Calu3 (cell line): Measurements from ENCODE around the gene RND3. TPM values are rescaled to one million over a fixed set of nuclear protein-coding genes. Genes with fewer than 3 reads are reported as not detected.

Experiments used
- BruUV-seq: library from RNA; stranded (reverse); fragments of 400-500 nt; replicated peaks from 2 replicates; lab custom pipeline; 2021; lab: Mats Ljungman, UMichigan
- CTCF ChIA-PET: fragments of 300-600 bp; sonication (Branson Sonifier 250); formaldehyde crosslinking; loops from one replicate; lab custom pipeline; 2022; ENCODE audit warnings: antibody characterized with exemption; lab: Charles Lee
- DNase-seq: peaks from one replicate; pipeline ENCODE4 v3.0.0; 2022
- H3K27ac Mint-ChIP-seq: one replicate; pipeline ENCODE4 v1.8.0; 2022; ENCODE audit warnings: mixed read lengths; ENCODE audit not compliant: unreplicated experiment
- H3K27me3 Mint-ChIP-seq: one replicate; pipeline ENCODE4 v1.8.0; 2022; ENCODE audit warnings: mixed read lengths; ENCODE audit not compliant: unreplicated experiment
- H3K36me3 Mint-ChIP-seq: one replicate; pipeline ENCODE4 v1.8.0; 2022; ENCODE audit warnings: mild to moderate bottlenecking, moderate library complexity, mixed read lengths; ENCODE audit not compliant: insufficient read depth, unreplicated experiment
- H3K4me1 Mint-ChIP-seq: one replicate; pipeline ENCODE4 v1.8.0; 2022; ENCODE audit warnings: mild to moderate bottlenecking, low read depth, mixed read lengths; ENCODE audit not compliant: unreplicated experiment
- H3K4me3 Mint-ChIP-seq: one replicate; pipeline ENCODE4 v1.8.0; 2022; ENCODE audit warnings: mild to moderate bottlenecking, low read depth, moderate library complexity, mixed read lengths; ENCODE audit not compliant: unreplicated experiment
- H3K9me3 Mint-ChIP-seq: one replicate; pipeline ENCODE4 v1.8.0; 2022; ENCODE audit warnings: low read depth, mixed read lengths; ENCODE audit not compliant: unreplicated experiment
- intact Hi-C: fragments of 100-400 bp; cut with micrococcal nuclease; formaldehyde crosslinking; loops from one replicate; pipeline ENCODE4 v1.10.0; 2022; ENCODE audit not compliant: unreplicated experiment
- total RNA-seq: library from RNA; stranded (reverse); gene quantifications from 2 replicates; pipeline ENCODE4 v1.2.3, GENCODE V29; 2022
- TF ChIP-seq, protein P1 (sequence below): fragments of 200-600 bp; IDR thresholded peaks from one replicate; pipeline ENCODE4 v1.8.0; 2022; ENCODE audit warnings: antibody characterized with exemption; ENCODE audit not compliant: unreplicated experiment

RND3 gene
- total RNA-seq, 1 experiment from 2014 or later: 118 TPM

DNA sequence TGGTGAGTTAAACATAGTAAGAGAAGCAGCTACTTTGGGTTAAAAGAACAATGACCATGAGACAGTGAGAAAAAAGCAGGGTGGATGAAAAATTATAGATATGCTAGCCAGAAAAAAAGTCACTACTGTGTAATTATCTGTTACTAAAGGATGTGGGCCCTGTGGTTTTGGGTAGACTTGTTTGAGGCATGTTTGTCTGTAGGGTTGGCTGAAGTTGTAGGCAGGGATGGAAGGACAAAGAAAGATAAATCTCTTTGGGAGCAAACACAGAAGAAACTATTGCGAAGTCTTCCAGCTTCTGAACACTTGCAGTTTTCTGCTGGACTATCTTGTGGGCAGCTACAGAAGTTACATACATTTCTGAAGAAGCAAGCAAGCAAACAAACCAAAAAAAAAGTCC is 28.2 kb downstream of the RND3 start:
- no peaks in the 10 kb centered on the region for H3K9me3 Mint-ChIP-seq
- H3K27me3 Mint-ChIP-seq: no peaks in the 10 kb centered on the region
- H3K4me3 Mint-ChIP-seq: no peak overlapping the region
- CTCF ChIA-PET: no interaction called here
- intact Hi-C loops: no loop called here
- H3K27ac Mint-ChIP-seq: no peak overlapping the region
- no peaks in the 10 kb centered on the region for H3K36me3 Mint-ChIP-seq
- TF ChIP-seq, protein P1, sequence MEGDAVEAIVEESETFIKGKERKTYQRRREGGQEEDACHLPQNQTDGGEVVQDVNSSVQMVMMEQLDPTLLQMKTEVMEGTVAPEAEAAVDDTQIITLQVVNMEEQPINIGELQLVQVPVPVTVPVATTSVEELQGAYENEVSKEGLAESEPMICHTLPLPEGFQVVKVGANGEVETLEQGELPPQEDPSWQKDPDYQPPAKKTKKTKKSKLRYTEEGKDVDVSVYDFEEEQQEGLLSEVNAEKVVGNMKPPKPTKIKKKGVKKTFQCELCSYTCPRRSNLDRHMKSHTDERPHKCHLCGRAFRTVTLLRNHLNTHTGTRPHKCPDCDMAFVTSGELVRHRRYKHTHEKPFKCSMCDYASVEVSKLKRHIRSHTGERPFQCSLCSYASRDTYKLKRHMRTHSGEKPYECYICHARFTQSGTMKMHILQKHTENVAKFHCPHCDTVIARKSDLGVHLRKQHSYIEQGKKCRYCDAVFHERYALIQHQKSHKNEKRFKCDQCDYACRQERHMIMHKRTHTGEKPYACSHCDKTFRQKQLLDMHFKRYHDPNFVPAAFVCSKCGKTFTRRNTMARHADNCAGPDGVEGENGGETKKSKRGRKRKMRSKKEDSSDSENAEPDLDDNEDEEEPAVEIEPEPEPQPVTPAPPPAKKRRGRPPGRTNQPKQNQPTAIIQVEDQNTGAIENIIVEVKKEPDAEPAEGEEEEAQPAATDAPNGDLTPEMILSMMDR: no peak
- DNase-seq: no peak
- peaks cover under 1% of the 10 kb centered on the region for H3K4me1 Mint-ChIP-seq
- BruUV-seq: no TSS peak

DNA sequence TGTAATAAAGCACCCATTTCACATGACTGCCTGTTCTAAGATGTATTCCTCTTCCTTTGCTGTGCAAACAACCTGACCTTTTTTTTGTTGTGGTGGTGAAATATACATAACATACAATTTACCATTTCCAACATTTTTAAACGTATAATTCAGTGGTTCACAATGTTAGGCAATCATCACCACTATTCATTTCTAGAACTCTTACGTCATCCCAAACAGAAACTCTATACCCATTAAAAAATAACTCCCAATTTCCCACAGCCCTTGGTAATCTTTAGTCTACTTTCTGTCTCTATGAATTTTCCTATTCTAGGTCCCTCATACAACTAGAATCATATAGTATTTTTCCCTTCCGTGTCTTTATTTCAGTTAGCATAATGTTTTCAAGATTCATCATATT is 36.7 kb downstream of the RND3 start:
- no TSS peak for BruUV-seq
- TF ChIP-seq, protein P1: no peak
- peaks cover 37% of the 10 kb centered on the region for H3K4me1 Mint-ChIP-seq
- CTCF ChIA-PET: no interaction called here
- H3K9me3 Mint-ChIP-seq: peaks cover 2% of the 10 kb centered on the region
- peaks cover 4% of the 10 kb centered on the region for H3K36me3 Mint-ChIP-seq
- no peak for DNase-seq
- intact Hi-C loops: no loop called here
- H3K27ac Mint-ChIP-seq: peak overlapping the region; percentile 32
- H3K27me3 Mint-ChIP-seq: no peaks in the 10 kb centered on the region
- H3K4me3 Mint-ChIP-seq: no peak overlapping the region

DNA sequence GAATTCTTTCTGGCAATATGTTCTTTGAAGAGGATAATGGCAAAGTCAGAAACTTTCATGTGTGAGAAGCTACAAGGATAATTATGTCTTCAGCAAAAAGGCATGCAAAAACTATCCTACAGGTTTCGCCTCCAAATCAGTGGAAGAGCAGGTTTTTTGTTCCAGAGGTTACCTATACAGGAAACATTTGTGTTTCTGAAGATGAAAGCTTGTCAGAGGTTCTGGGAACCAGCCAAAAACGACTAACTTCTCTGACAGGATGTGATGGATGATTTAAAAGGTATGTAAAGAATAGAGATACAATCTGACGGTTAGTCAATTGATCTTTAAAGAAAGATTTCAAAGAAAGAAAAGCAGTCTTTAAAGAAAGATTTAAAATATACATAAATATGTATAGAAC is 37.6 kb downstream of the RND3 start:
- no peaks in the 10 kb centered on the region for H3K27me3 Mint-ChIP-seq
- TF ChIP-seq, protein P1: no peak
- peak; percentile 25 for DNase-seq
- peak overlapping the region; percentile 45 for H3K27ac Mint-ChIP-seq
- peaks cover 4% of the 10 kb centered on the region for H3K36me3 Mint-ChIP-seq
- CTCF ChIA-PET: no interaction called here
- H3K9me3 Mint-ChIP-seq: peaks cover 2% of the 10 kb centered on the region
- H3K4me1 Mint-ChIP-seq: peaks cover 37% of the 10 kb centered on the region
- intact Hi-C loops: no loop called here
- H3K4me3 Mint-ChIP-seq: no peak overlapping the region
- no TSS peak for BruUV-seq

DNA sequence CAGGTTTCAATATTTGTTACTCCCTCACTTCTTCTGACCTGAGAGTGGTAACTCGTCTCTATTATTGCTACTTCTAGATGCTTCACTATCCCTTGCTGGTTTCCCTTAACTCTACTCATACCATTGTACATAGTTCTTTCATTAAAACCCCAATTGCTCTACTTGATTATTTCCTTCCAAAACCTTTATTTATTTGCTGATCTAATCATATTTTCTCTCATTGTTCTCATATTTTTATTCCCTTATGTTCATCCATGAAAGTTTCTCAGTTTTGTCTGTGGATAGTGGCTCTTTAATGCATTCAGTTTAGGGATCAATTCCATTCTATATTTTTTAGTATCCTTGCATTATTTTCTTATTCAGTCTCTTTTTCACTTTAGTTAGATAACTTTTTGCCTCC is 42.1 kb downstream of the RND3 start:
- intact Hi-C loops: no loop called here
- Mint-ChIP-seq H3K36me3 (no peaks in the 10 kb centered on the region), H3K27me3 (no peaks in the 10 kb centered on the region), H3K9me3 (no peaks in the 10 kb centered on the region), H3K4me1 (peaks cover 13% of the 10 kb centered on the region), H3K27ac (no peak overlapping the region), H3K4me3 (no peak overlapping the region)
- TF ChIP-seq, protein P1: no peak
- no TSS peak for BruUV-seq
- no peak for DNase-seq
- CTCF ChIA-PET: no interaction called here

DNA sequence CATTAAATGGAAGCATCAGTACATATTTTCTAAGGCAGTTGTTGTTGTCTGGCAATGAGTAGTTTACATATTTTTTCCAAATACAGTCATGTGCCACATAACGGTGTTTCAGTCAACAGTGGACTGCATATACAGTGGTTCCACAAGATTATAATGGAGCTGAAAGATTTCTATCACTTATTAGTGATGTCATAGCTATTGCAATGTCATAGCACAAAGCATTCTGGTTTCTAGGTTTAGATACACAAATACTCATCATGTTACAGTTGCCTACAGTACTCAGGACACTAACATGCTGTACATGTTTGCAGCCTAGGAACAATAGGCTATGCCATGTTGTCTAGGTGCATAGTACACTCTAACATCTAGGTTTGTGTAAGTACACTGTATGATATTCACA is 45.0 kb downstream of the RND3 start:
- TF ChIP-seq, protein P1: no peak
- Mint-ChIP-seq H3K4me3 (no peak overlapping the region), H3K27ac (no peak overlapping the region), H3K36me3 (no peaks in the 10 kb centered on the region), H3K4me1 (no peaks in the 10 kb centered on the region), H3K9me3 (no peaks in the 10 kb centered on the region), H3K27me3 (no peaks in the 10 kb centered on the region)
- CTCF ChIA-PET: no interaction called here
- intact Hi-C loops: no loop called here
- no TSS peak for BruUV-seq
- DNase-seq: no peak
